D341Med (cell line): ENCODE measurements around the gene STPG1.
"Not testable (repeated sequence)": the region's sequence is repeated elsewhere in the genome, so short reads cannot be mapped to it uniquely, and the experiment has no call there.

Experiments
- DNase-seq: peaks from one replicate; pipeline ENCODE4 v3.0.0; 2012; ENCODE audit warnings: low spot score

STPG1 gene, protein sequence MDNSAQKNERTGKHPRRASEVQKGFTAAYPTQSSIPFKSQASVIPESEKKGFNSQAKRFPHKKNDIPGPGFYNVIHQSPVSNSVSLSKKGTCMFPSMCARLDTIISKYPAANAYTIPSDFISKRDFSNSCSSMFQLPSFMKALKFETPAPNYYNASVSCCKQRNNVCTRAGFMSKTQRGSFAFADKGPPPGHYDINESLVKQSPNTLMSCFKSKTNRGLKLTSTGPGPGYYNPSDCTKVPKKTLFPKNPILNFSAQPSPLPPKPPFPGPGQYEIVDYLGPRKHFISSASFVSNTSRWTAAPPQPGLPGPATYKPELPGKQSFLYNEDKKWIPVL

DNA sequence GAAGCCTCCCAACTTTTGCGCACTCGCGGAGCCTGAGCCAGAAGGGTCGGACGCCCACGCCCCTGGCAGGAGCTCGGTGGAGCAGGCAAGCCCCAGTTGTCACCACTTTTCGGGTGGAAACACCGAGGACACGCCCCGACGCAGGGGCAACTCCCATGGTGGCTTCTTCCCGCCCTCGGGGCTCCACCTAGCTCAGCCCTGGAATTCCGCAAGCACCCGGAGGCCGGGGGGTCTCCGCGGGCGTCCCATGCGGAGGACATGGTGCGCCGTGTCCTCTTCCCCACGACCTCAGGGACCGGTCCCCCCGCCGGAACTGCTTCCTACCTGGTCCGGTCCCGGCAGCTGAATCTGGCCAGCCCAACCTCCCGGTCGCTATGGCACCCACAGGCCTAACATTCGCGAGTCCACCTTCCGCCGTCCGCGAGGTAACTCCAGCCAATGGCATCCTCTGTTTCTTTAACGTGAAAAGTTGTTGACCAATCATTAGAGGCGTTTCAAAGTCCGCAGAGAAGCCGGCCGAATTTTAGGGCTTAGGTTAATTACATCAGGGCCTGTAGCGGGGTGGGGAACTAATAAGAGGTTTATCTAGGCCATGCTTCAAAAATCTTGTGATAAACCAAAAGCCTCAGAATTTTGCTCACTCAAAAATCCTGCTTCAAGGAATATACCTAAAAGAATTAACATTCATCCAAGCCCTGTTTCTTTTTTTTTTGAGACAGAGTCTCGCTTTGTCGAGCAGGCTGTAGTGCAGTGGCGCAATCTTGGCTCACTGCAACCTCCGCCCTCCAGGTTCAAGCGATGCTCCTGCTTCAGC is at the start of gene STPG1:
STPG1 (minus strand) TSS at position 433 of the 814 bp plus-strand sequence. CDS start 12,394 bp downstream, outside the sequence.
- DNase-seq = peak; percentile 92

DNA sequence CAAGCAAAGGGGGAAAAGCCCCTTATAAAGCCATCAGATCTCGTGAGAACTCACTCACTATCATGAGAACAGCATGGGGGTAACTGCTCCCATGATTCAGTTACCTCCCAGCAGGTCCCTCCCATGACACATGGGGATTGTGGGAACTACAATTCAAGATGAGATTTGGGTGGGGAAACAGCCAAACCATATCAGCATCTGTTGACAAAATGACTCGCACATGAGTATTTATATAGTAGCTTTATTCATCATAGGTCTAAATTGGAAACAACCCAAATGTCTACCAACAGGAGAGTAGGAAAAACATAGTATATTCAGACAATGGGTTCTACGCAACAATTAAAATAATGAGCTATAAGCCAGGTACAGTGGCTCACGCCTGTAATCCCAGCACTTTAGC is 48.5 kb upstream of the STPG1 start:
- not testable (repeated sequence) for DNase-seq

DNA sequence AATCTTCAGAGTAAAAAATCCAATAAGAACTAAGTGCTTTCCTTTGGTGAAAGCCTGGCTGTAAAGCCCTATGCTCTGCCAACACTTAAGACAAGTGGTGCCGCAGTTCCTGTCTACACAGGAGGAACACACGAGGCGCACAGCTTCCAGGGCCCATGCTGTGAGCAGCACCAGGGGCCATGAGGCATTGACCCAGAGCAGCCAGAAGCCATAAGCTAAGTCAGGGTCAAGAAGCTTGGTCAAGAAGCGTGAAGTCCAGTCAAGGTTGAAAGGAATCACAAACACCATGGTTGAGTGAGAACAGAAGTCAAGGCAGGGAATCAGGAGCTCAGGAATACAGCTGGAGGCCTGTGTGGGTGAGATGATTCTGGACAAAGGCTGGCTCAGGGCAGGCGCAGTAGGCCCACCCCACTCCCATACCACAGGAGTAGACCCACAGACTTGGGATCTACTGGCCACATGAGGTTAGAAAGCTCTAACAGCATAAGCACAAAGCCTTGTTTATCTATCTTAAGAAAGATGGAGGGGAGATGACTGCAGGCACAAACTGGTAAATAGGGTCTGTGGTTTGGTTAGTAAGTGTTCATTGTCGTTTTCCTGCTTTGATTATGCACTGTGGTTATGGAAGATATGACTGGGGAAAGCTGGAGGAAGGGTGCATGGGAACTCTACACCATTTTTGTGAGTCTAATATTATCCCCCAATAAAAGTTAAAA is 46.1 kb upstream of the STPG1 start:
- DNase-seq = no peak

DNA sequence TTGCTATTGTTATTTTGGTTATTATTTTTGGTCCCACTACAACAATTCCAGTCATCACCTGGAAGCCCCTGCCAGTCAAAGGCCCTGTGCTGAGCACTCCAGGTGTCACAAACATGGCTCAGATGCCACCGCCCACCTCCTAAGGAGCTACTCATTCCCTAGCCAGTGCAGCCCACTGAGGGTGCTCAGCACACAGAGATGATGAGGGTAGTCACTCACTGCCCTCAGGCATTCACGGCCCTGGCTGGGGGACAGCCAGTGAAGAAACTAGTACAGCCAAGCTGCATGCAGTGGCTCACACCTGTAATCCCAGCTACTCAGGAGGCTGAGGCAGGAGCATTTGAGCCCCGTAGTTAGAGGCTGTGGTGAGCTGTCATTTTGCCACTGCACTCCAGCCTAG is 44.3 kb upstream of the STPG1 start:
- DNase-seq = no peak

DNA sequence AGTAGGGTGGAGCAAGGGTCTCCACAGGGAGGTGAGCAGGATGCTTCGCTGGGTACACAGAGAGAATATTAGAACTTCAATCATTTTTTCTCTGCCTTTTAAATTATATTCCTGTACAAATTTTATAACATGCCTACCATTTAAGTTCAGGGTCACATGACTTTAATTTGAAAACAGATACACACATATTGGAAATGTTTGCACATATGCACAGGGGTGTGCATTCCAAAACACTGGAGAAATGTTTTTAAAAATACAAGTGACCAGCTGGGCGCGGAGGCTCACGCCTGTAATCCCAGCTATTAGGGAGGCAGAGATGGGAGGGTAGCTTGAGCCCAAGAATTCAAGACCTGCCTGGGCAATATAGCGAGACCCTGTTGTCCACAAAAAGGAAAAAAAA is 41.7 kb upstream of the STPG1 start:
- DNase-seq = no peak

DNA sequence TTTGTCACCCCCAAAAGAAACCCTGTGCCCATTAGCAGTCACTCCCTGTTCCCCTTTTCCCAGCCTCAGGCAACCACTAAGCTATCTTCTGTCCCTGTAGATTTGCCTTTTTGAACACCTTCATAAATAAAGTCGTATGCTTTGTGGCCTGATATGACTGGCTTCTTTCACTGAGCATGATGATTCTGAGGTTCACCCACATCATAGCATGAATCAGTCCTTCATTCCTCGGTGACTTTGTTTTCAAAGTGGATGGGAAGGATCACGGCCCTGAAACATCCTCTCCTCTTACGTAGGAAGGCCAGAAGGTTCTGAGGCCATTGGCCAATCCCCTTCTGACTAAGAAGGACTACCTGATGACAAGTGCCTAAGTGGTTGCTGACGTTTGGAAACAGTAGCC is 41.1 kb upstream of the STPG1 start:
- no peak for DNase-seq

DNA sequence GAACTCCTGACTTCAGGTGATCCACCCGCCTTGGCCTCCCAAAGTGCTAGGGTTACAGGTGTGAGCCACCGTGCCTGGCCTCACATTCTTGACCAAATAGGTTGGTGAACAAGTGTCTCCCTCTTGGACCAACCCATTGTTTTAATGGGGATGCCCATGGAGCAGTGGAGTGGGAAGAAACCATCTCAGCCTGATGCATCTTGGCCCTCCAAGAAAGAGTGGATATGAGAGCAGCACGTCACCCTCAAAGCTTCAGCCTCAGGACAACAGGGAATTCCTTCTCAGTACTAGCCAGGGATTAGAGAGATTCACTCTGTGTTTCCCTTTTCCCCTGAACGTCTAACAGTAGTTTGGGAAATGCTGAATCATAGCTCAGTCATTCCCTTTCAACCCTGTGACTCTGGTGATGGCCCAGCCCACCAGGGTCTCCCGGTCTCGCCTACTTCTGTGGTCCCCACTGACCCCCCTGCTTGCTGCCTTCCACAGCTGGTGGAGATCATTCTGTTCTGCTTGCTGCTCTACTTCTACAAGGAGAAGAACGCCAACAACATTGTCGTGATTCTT is 39.4 kb upstream of the STPG1 start:
- DNase-seq = no peak

DNA sequence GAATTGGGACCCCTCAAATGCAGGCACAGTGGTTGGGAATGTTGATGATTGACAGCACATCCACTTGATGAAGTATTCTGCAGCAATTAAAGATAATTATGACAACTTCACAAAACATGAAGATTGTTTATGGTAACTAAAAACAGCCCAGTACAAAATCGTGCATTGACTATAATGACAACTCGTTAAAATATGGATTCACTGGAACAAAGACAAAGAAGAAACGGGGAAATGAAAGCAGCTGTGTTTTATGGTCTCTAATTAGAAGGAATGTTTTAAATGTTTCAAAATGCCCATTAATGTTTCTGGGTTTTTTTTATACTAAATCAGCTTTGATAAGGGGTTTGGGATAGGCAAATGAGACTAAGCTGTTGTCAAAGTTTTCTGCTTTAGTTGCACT is 38.2 kb upstream of the STPG1 start:
- DNase-seq = no peak

DNA sequence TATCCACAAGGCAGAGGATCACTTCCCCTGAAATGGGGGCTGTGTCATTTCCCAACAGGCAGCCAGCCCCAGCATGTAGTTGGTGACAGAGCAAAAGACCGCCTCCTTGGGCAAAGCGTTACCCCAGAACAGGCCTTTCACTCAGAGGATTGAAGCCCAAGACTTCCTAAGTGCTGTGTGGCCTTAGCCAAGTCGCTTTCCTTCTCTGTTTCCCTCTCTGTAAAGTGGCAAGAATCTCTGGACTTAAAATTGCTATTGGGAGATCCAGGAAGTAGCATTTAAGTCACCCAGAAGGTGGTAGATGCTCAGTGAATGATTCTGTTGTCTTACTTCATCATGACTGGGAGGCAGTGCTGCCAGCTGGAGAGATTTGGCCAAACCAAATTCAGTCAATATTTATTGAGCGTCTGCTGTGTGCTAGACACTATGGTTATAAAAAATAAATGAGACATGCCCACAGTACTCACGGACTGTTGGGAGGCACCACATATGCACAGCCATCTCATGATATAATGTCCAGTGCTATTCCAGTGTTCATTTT is 37.3 kb upstream of the STPG1 start:
- no peak for DNase-seq

DNA sequence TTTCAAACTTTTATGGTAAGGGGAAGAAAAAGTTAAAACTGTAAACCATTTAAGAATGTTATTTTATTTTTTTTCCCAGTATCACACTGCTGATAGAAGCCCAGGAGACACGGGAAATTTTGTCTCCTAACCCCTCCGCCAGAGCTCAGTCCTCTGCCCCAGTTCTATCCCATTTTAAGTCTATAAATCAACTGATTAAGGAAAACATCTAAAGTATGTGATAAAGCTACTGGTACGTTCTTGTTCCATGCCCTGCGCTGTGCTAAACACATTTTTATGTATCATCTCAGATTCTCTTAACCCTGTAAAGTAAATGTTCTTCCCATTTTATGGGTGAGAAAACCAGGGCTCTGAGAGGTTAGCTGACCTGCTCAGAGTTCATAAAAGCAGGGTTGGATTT is 36.7 kb upstream of the STPG1 start:
- DNase-seq = no peak

DNA sequence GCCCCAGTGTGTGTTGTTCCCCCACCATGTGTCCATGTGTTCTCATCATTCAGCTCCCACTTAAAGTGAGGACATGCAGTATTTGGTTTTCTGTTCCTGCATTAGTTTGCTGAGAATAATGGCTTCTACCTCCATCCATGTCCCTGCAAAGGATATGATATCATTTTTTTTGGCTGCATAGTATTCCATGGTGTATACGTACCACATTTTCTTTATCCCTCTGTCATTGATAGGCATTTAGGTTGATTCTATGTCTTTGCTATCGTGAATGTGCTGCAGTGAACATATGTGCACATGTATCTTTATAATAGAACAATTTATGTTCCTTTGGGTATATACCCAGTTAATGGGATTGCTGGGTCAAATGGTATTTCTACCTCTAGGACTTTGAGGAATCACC is 32.9 kb upstream of the STPG1 start:
- DNase-seq = not testable (repeated sequence)

DNA sequence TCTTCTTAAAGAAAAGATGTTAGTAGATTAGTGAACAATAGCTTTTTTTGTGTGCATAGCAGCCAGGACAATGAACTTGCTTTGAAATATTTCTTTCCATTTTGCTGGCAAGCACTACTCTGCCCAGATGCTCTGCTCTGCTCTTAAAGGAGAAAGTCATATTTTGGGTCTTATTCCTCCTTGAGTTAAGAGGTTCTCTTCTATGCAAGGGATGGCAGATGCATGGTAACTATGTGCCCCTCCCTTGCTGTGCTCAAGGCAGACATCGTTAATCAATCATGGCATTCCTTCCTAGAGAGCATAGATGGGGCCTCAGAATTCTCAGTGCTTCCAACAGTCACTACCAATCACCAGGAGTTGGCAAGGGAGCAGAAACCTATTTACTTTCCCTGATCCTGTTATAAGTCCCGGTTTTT is 29.7 kb upstream of the STPG1 start:
- no peak for DNase-seq

DNA sequence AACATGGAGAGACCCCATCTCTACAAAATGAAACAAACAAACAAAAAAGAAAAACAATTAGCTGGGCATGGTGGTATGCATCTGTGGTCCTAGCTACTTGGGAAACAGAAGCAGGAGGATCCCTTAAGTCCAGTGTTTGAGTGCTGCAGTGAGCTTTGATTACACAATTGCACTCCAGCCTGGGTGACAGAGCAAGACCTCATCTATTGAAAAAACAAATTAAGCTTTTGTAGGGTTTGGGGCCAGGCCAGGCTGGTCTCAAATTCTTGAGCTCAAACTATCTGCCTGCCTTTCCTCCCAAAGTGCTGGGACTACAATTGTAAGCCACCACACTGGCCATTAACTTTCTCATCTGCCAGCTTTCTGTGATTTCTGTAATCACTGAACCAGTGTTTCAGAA is 29.2 kb upstream of the STPG1 start:
- DNase-seq = no peak

DNA sequence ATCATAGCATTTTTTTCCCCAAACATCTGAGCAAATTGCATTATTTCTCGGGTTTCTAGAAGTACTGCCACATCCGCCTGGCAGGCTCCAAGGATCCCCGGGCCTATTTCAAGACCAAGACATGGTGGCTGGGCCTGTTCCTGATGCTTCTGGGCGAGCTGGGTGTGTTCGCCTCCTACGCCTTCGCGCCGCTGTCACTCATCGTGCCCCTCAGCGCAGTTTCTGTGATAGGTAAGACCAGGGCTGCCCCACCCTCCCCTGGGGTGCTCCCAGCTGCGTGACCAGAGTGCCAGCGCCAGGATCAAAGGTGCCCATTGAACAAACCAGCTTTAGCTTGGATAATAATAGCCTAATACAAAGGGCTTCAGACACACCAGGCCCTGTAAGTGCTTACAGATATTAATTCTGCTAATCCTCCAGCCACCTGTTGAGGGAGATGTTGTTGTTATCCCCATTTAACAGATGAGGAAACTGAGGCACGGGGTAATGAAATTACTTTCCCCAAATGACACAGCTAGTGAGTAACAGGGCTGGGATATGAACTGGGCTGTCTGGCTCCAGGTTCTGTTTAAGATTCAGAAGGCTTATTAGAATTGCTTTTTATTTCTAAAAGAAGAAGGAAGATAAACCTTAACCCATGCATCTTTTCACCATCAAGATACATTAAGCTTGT is 28.6 kb upstream of the STPG1 start:
- DNase-seq = no peak

DNA sequence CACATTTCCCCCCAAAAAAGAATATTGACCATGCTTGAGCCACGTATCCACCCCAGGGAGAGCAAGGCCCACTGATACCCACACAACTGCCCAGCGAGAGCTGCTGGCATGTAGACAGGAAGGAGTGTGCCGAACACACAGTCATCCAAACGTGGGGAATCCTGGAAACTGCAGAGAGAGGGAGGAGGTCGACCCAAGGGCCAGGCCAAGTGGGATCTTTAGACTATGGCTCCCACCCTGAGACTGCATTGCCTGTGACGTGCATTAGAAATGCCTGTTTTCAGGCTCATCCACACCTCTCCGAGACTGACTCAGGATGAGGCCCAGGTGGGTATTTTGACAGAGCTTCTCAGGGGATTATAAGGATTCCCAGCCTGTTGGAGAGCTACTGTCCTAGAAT is 27.9 kb upstream of the STPG1 start:
- no peak for DNase-seq

DNA sequence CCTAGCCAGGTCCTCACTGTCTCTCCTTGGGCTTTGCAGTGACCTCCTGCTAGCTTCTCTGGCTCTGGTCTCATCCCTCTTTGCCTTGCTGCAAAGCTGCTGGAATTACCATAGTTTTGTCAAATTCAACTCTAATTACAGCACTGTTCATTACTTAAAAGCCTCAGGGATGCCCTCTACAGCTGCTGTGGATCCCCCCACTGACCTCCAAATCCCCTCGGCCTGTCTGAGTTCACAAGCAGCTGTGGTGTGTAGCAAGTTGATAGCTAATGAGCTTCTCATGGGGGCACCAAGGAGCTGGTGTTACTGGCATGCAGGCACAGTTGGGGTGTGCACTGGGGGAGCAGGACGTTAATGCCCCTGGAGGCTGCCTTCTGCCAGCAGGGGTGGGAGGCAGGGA is 26.9 kb upstream of the STPG1 start:
- no peak for DNase-seq

DNA sequence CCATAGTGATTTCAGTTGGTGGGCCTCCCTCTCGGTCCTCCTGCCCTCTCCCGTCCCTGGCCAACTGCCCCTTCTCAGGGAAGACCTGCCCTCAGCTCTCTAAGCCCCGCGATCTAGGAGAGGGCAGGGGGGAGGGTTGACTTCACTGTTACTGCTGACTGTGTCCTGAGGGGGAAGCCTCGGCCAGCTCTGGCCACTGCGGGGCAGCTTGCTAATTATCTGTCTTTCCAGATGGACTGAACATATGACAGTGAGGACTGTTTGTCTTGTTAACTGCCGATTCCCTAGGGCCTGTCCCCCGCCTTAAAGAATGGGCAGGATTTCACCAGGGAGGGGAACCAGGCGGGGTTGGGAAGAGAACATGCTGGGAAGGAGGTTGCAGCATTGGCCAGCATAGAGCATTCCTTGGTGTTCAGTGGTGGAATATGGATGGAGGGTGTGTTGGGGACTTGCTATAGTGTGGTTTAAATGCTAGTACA is 24.9 kb upstream of the STPG1 start:
- no peak for DNase-seq

DNA sequence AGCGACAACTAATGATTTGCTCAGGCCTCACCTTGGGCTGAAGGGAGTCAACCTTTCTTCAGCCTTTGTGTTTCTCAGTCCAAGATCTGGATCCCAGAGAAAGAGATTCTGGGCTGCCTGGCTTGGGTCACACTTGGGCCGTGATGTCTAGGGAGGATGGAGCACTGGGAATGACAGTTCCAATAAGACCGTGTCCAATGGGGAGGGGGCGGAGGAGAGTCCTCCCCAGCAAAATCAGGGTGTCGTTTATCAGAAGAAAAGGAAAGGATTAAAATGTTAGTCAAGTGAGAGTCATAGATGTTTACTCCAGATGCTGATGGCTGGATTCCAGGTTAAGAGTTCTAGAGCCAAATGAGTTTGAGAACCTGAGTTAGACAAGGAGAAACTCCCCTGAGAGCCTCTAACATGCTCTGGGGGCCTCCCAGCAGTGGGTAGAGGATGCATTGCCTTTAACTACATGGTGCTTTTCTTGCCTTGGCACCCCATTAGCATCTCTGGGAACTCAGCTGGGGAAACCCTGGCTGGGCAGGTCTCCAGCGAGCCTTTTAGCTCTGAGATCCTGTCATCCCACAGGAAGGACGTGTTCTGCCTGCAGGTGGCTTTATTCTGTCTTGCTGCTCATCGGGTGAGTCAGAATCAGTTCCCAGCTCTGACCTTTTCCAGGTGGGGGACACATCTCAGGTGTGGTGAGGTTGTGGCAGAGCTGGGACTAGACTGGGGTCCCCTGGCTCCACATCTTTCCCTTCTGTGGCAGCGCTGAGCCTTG is 24.2 kb upstream of the STPG1 start:
- DNase-seq = no peak

DNA sequence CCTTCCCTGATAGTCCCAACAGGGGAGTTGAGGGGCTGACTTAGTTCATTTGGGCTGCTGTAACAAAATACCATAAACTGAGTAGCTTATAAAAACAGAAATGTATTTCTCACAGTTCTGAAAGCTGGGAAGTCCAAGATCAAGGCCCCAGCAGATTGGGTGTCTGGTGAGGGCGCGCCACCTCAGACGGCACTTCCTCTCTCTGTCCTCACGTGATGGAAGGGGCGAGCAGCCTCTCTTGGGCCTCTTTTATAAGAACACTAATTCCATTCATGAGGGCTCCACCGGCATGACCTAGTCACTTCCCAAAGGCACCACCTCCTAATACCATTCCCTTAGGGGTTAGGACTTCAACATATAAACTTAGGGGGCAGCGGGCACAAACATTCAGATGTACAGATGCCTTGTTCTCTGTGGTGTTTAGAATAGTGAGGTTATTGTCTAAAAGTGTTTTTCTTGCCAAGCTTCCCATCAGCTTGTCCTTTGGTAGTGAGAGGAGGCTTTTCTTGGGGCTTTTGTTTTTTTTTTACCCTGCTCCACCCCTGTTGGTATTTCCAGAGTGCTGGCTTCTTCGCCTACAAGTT is 22.3 kb upstream of the STPG1 start:
- DNase-seq = no peak

DNA sequence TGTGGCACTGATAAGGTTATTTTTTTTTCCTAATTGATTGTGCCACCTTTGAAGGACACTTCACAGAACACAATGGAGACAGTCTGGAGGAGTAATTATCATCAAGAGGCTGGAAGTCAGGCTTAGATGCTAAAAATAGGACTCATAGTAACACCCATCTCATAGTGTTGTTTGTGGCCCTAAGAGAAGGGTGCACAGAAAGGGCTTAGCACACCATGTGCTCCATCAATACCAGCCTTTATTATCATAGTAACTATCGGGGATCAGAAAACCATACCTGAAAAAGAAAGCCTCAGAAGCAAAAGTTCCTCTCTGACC is 13.9 kb upstream of the STPG1 start:
- no peak for DNase-seq
